ENCODE results near the gene PNLDC1. TPM values are rescaled to one million over a fixed set of nuclear protein-coding genes. Genes with fewer than 3 reads are reported as not detected.
"Not testable (repeated sequence)": the region's sequence is repeated elsewhere in the genome, so short reads cannot be mapped to it uniquely, and the experiment has no call there.

The PNLDC1 gene
- total RNA-seq, 1 experiment from 2014 or later = not detected

DNA sequence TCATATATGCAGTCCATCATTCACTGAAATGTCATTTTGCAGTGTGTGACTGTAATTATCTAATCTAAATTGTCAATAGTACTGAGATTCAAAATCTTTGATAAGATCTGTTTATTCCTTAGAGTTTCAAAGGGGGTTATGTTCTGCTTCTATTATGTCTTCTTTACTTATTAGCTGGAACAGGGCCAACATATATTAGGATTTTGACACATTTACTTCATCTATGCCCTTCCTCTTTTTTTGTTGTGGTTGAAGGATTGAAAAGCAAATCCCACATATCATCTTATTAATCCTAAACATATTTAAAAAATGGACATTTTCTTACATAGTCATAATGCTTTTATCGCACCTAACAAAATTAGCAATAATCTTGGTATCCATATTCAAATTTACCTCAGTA, 60.4 kb downstream of the PNLDC1 start:
- DNase-seq = no peak
- Histone ChIP-seq H3K36me3 (no peaks in the 10 kb centered on the region), H3K27me3 (peaks cover 6% of the 10 kb centered on the region), H3K4me3 (no peak overlapping the region), H3K9me3 (no peaks in the 10 kb centered on the region)

DNA sequence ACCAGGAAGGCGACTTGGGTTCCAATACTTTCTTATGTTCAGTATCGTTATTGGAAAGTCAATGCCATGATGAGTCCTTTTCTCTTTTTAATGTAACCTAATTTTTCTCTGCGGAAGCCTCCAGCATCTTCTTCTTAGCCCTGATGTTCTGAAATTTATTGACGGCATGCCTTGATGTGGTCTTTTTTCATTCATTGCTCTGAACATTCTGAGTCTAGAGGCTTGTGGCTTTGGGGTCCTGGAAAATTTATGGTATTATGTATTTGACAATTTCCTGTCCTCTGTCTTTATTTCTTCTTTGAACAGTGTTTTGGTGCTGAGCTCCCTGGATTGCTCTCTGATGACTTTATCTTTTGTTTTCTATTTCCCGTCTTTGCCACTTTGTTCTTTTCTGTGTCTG, 62.0 kb downstream of the PNLDC1 start:
- DNase-seq = no peak
- Histone ChIP-seq H3K4me3 (no peak overlapping the region), H3K36me3 (no peaks in the 10 kb centered on the region), H3K9me3 (no peaks in the 10 kb centered on the region), H3K27me3 (peaks cover 6% of the 10 kb centered on the region)

DNA sequence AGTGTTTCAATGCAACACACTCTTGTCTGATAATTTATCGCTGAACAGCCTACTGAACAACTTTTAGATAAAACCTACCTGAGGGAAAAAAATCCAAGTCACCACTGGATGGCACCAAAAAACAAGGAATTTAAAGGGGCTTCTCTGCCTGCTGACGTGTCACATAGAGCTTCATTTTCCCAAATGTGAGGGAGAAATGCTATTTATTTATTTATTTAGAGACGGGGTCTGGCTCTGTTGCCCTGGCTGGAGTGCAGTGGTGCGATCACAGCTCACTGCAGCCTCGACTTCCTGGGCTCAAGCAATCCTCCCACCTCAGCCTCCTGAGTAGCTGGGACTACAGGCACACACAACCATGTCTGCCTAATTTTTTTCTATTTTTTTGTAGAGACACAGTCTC, 63.3 kb downstream of the PNLDC1 start:
- peak; percentile 11 for DNase-seq
- H3K4me3 ChIP-seq, H3K36me3 ChIP-seq, H3K9me3 ChIP-seq, H3K27me3 ChIP-seq: not testable (repeated sequence)

DNA sequence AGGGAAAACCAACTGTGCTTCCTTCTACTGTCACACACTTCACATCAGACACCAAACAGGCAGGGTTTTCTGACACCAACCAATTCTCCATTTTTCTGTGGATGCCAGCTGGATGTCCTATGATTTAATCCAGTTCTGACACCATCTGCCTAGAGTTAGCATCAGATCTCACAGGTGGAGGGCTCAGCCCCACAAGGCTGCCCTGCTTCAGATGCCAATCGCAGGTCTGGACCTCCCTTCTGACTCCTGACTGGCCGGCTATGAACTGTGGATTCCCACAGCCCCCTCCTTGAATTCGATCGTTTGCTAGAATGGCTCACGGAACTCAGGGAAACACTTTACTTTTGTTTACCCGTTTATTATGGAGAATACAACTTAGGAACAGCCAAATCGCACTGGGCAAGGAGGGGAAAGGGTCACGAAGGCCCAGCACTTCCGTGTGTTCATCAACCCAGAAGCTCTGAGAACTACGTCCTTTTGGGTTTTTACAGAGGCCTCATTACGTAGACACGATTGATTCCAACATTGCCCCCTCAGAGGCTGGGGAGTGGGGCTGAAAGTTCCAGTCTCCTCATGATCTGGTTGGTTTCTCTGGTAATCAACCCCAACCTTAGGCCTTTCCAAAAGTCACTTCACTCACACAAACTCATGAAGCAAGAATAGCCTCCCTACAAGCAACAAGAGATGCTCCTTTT, 65.3 kb downstream of the PNLDC1 start:
- Histone ChIP-seq H3K36me3 (no peaks in the 10 kb centered on the region), H3K9me3 (no peaks in the 10 kb centered on the region; the same call in 1 of the 2 replicates), H3K27me3 (peaks cover 3% of the 10 kb centered on the region), H3K4me3 (no peak overlapping the region)
- no peak for DNase-seq

DNA sequence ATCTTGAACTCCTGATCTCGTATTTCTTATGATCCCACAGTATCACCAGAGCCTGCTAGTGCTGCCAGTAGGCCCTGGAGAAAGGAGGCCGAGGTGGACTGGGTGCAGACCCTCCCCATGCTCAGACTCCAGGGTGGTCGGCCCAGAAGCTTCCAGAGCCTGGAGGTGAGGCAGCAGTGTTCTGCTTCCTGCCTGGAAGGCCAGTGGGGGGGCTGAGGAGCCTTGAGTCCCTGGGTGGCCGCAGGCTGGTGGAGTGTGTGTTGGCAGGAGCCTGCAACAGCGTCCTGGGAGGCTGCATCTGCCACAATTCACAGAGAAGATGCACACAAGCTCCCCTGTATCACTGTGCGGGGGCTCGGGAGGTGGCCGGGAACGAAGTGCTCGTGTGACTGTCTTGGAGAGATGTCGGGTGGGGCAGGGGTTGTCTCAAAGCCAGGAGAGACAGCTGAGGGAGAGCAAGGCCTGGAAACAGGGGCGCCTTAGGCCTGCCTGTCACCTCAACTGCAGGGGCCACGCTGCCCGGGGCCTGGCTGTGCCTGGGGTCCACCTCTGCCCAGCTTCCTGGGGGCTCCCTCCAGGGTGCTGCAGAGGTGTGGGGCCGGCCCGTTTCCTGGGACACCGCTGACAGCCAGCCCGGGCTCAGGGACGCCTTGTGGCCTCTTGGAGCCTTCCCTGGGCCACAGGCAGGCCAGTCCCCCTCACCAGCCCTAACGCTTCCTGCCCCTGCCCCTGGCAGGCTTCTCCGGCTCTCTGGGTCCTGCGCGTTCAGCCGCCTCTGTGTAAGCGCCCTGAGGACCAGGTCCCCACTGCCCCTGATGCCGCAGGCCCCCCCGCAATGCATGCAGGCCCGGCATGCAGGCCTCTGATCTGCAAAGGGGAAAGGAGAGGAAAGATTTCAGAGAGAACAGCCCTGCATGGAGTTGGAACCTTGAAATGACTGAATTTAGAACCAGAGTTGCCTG, 66.5 kb downstream of the PNLDC1 start:
- Histone ChIP-seq H3K36me3 (no peaks in the 10 kb centered on the region), H3K9me3 (no peaks in the 10 kb centered on the region; the same call in 1 of the 2 replicates), H3K27me3 (peaks cover 3% of the 10 kb centered on the region; the same call in 1 of the 2 replicates), H3K4me3 (no peak overlapping the region)
- DNase-seq = no peak

Other genes with a start within 250 kb of the PNLDC1 start
- gene SOD2, start 107.0 kb upstream of the PNLDC1 start, total RNA-seq (2014; rRNA removed; shearing (Covaris generic); ENCODE audit: low replicate concordance) = 33.0 and 51.1 TPM in 2 replicates
- gene WTAP, start 72.8 kb upstream of the PNLDC1 start, total RNA-seq (2014; rRNA removed; shearing (Covaris generic); ENCODE audit: low replicate concordance) = 65.3 and 94.1 TPM in 2 replicates
- gene ACAT2, start 38.2 kb upstream of the PNLDC1 start, total RNA-seq (2014; rRNA removed; shearing (Covaris generic); ENCODE audit: low replicate concordance) = 33.7 and 45.2 TPM in 2 replicates
- gene TCP1, start 10.7 kb upstream of the PNLDC1 start, total RNA-seq (2014; rRNA removed; shearing (Covaris generic); ENCODE audit: low replicate concordance) = 229 and 269 TPM in 2 replicates
- gene MRPL18, start 9.8 kb upstream of the PNLDC1 start, total RNA-seq (2014; rRNA removed; shearing (Covaris generic); ENCODE audit: low replicate concordance) = 129 and 143 TPM in 2 replicates
- gene MAS1, start 90.7 kb downstream of the PNLDC1 start, total RNA-seq (2014; rRNA removed; shearing (Covaris generic); ENCODE audit: low replicate concordance) = not detected in 2 replicates
- gene IGF2R, start 168.8 kb downstream of the PNLDC1 start, total RNA-seq (2014; rRNA removed; shearing (Covaris generic); ENCODE audit: low replicate concordance) = 33.4 and 35.9 TPM in 2 replicates